AG10803 (cell line): Measurements from ENCODE around the gene VPS35L.

ENCODE experiments used
- DNase-seq: peaks from one replicate; pipeline ENCODE4 v3.0.0; 2010; ENCODE audit warnings: low read depth
- H3K4me3 ChIP-seq: 2 replicates; pipeline ENCODE4 v1.5.1; 2011; ENCODE audit warnings: mild to moderate bottlenecking, low read length, control low read depth
- CTCF ChIP-seq: conservative IDR thresholded peaks from 2 replicates; pipeline ENCODE4 v1.5.1; 2011; ENCODE audit warnings: mild to moderate bottlenecking, low read length, control low read depth, inconsistent platforms

The VPS35L gene

GRCh38 chr16:19578378-19578971 is 23.0 kb downstream of the VPS35L start:
- DNase-seq, result peak; percentile 32
- TF ChIP-seq CTCF, result no peak
- no peak overlapping the region for H3K4me3 ChIP-seq

GRCh38 chr16:19582050-19582831 is 26.7 kb downstream of the VPS35L start:
- DNase-seq, result no peak
- no peak overlapping the region for H3K4me3 ChIP-seq
- no peak for TF ChIP-seq CTCF

GRCh38 chr16:19583665-19584300 is 28.3 kb downstream of the VPS35L start:
- DNase-seq, result peak; percentile 53
- H3K4me3 ChIP-seq, result no peak overlapping the region
- peak; percentile 95 for TF ChIP-seq CTCF

- DNase-seq, result peak; percentile 46
- H3K4me3 ChIP-seq, result no peak overlapping the region
- TF ChIP-seq CTCF, result no peak
These were observed 33.2 kb downstream of the VPS35L start for GRCh38 chr16:19588661-19589060.

GRCh38 chr16:19589106-19589505 is 33.6 kb downstream of the VPS35L start:
- TF ChIP-seq CTCF, result no peak
- no peak overlapping the region; the same call in 1 of the 2 replicates for H3K4me3 ChIP-seq
- no peak for DNase-seq

- DNase-seq, result peak; percentile 95
- H3K4me3 ChIP-seq, result no peak overlapping the region
- no peak for TF ChIP-seq CTCF
These were observed 34.3 kb downstream of the VPS35L start for GRCh38 chr16:19589771-19590302.
